HepG2 (cell line): ENCODE measurements around the gene SNHG17. TPM values are rescaled to one million over a fixed set of nuclear protein-coding genes. Genes with fewer than 3 reads are reported as not detected.

Experiments used
- BCL3 ChIP-seq: sonication (generic); formaldehyde crosslinking; IDR thresholded peaks from 2 replicates; pipeline ENCODE4 v1.5.1; 2020; ENCODE audit warnings: mild to moderate bottlenecking, missing genetic modification reagents, moderate library complexity
- CEBPZ ChIP-seq: IDR thresholded peaks from 2 replicates; pipeline ENCODE4 v1.6.1; 2012; ENCODE audit warnings: low read length, improper control_type of control experiment
- ELF3 ChIP-seq: IDR thresholded peaks from 2 replicates; pipeline ENCODE4 v1.6.1; 2016; ENCODE audit warnings: missing genetic modification reagents, missing compliant biosample characterization
- HOXA7 ChIP-seq: sonication (generic); formaldehyde crosslinking; IDR thresholded peaks from 2 replicates; pipeline ENCODE4 v1.8.1; 2022; ENCODE audit warnings: mild to moderate bottlenecking, missing genetic modification reagents, moderate library complexity
- MAFG ChIP-seq: sonication (generic); formaldehyde crosslinking; IDR thresholded peaks from 2 replicates; pipeline ENCODE4 v1.5.1; 2020; ENCODE audit warnings: mild to moderate bottlenecking, missing genetic modification reagents
- MED1 ChIP-seq: sonication (generic); formaldehyde crosslinking; IDR thresholded peaks from 2 replicates; pipeline ENCODE4 v1.4.0; 2020; ENCODE audit warnings: missing genetic modification reagents
- MTERF4 ChIP-seq: sonication (generic); formaldehyde crosslinking; IDR thresholded peaks from 2 replicates; pipeline ENCODE4 v1.8.0; 2023; ENCODE audit warnings: mild to moderate bottlenecking, missing genetic modification reagents
- NCOA5 ChIP-seq: sonication (generic); formaldehyde crosslinking; IDR thresholded peaks from 2 replicates; pipeline ENCODE4 v1.4.0; 2020; ENCODE audit warnings: missing genetic modification reagents
- SMC3 ChIP-seq: IDR thresholded peaks from 2 replicates; pipeline ENCODE4 v1.6.1; 2011; ENCODE audit warnings: low read length, improper control_type of control experiment
- TFE3 ChIP-seq: IDR thresholded peaks from 2 replicates; pipeline ENCODE4 v1.6.1; 2016
- ZNF275 ChIP-seq: sonication (generic); formaldehyde crosslinking; IDR thresholded peaks from 2 replicates; pipeline ENCODE4 v1.8.0; 2022; ENCODE audit warnings: missing genetic modification reagents, mild to moderate bottlenecking, inconsistent platforms, borderline replicate concordance
- ZNF383 ChIP-seq: sonication (generic); formaldehyde crosslinking; IDR thresholded peaks from 2 replicates; pipeline ENCODE4 v1.4.0; 2020; ENCODE audit warnings: missing genetic modification reagents, mild to moderate bottlenecking, borderline replicate concordance
- ZNF574 ChIP-seq: sonication (generic); formaldehyde crosslinking; IDR thresholded peaks from 2 replicates; pipeline ENCODE4 v1.4.0; 2020; ENCODE audit warnings: missing genetic modification reagents
- ZNF850 ChIP-seq: sonication (generic); formaldehyde crosslinking; conservative IDR thresholded peaks from 2 replicates; pipeline ENCODE4 v1.9.0; 2021; ENCODE audit warnings: mild to moderate bottlenecking, missing genetic modification reagents
- polyA plus RNA-seq, 8 experiments: library from polyadenylated mRNA; depleted of rRNA in 3 of 8; stranded (reverse) in 7 of 8; unstranded in 1 of 8; fragments of >200 nt; fragmentation: Illumina TruSeq in 4 of 8; extraction: Trizol in 4 of 8; gene quantifications; 2 replicates each; pipeline versions ENCODE4 v1.2.1 to v1.2.3, GENCODE V29; 2011 to 2016; ENCODE audit warnings: low read depth in 4 of 8, missing spikeins in 1 of 8, mixed read lengths in 1 of 8; ENCODE audit not compliant: insufficient read depth in 1 of 8
- total RNA-seq, 5 experiments: library from RNA; depleted of rRNA; stranded (reverse); fragments of >200 nt; fragmentation: Illumina TruSeq; extraction: Trizol; gene quantifications; 2 replicates each; pipeline ENCODE4 v1.2.3, GENCODE V29; 2016; ENCODE audit warnings: low read depth in 1 of 5
- TF ChIP-seq, protein P1 (sequence below): sonication (generic); formaldehyde crosslinking; IDR thresholded peaks from 2 replicates; pipeline ENCODE4 v1.9.0; 2021; ENCODE audit warnings: missing genetic modification reagents, mild to moderate bottlenecking, borderline replicate concordance

Gene SNHG17
- total and polyA plus RNA-seq, 2 of the 13 experiments (the other 11 are each of a cell fraction or from before 2014, with no cell fraction given) = 26.2 to 41.2 TPM

DNA sequence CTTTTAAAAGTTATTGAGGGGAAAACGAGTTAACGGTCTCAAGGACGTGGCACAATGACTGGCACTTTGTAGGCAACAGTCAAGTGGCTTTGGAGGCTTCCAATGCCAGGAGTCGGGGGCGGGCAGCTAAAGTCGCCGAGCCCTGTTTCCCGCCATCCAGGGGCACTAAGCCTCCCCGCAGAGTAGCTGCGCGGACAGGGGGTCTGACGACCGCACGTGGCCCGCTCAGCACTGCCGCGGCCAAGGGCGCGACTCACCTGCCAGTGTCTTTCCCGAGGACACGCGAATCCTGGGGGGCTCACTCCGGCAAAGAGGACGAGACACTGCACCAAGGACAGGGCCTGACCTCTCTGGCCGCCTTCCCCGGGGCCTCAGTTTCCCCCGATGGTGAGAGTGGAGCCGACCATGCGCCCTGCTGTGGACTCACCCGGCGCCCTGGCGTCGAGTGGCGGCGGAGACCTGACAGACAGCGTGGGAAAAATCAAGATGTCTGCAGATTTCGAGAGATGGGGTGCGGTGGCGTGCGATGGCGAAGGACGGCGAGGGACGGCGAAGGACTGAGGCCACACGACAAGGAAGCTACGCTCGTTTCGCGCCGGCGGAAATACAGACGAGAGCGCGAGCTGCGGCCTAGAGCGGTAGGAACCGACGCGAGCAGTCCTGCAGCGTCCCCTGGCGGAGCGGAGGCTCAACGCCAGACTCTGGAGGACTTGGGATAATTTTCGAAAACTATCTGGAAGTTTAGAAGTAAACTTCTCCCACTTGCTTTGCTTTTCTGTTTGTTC, at the start of gene SNHG17 (continued):
- peak; percentile 100 for TF ChIP-seq ZNF574
- peak; percentile 100 for TF ChIP-seq ELF3 (CRISPR knock-in tag)
- TF ChIP-seq, protein P1, sequence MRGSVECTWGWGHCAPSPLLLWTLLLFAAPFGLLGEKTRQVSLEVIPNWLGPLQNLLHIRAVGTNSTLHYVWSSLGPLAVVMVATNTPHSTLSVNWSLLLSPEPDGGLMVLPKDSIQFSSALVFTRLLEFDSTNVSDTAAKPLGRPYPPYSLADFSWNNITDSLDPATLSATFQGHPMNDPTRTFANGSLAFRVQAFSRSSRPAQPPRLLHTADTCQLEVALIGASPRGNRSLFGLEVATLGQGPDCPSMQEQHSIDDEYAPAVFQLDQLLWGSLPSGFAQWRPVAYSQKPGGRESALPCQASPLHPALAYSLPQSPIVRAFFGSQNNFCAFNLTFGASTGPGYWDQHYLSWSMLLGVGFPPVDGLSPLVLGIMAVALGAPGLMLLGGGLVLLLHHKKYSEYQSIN (CRISPR knock-in tag) = no peak
- peak; percentile 97 for TF ChIP-seq TFE3 (CRISPR knock-in tag)
- TF ChIP-seq MAFG (CRISPR knock-in tag) = peak; percentile 70; the same call in 1 of the 2 replicates
- peak; percentile 99 for TF ChIP-seq MTERF4 (CRISPR knock-in tag)
- TF ChIP-seq HOXA7 (CRISPR knock-in tag) = peak; percentile 92; the same call in 1 of the 2 replicates
- TF ChIP-seq ZNF850 (CRISPR knock-in tag) = no peak
- TF ChIP-seq CEBPZ = no peak
- TF ChIP-seq NCOA5 (CRISPR knock-in tag) = 0 out of 2 replicates have a peak, but pooled peaks have one; percentile 91
- peak; percentile 93 for TF ChIP-seq ZNF383 (CRISPR knock-in tag)
- TF ChIP-seq MED1 (CRISPR knock-in tag) = peak; percentile 96
- peak; percentile 100; the same call in 1 of the 2 replicates for TF ChIP-seq ZNF275 (CRISPR knock-in tag)
- TF ChIP-seq BCL3 (CRISPR knock-in tag) = peak; percentile 99
- TF ChIP-seq SMC3 = peak; percentile 67
